ENCODE results near the gene RASGRF2.

Gene RASGRF2

GRCh38 chr5:80982093-80982492 lies 21.9 kb downstream of the RASGRF2 start:
- no peaks in the 10 kb centered on the region for H3K36me3 Mint-ChIP-seq (ENCODE audit: low read depth)
- no peak overlapping the region for H3K27ac Mint-ChIP-seq
- no peak for DNase-seq
- no peaks in the 10 kb centered on the region for H3K4me1 Mint-ChIP-seq
- no peaks in the 10 kb centered on the region for H3K9me3 Mint-ChIP-seq
- no peak overlapping the region for H3K4me3 Mint-ChIP-seq
- H3K27me3 Mint-ChIP-seq (ENCODE audit: low read depth, poor library complexity) = peaks cover 12% of the 10 kb centered on the region
- TF ChIP-seq CTCF (IDR thresholded peaks at IDR 0.05) = no peak

- Mint-ChIP-seq H3K4me3 (no peak overlapping the region), H3K36me3 (ENCODE audit: low read depth) (no peaks in the 10 kb centered on the region), H3K4me1 (no peaks in the 10 kb centered on the region), H3K9me3 (no peaks in the 10 kb centered on the region), H3K27me3 (ENCODE audit: low read depth, poor library complexity) (peaks cover 16% of the 10 kb centered on the region), H3K27ac (no peak overlapping the region)
- DNase-seq = no peak
- no peak for TF ChIP-seq CTCF (IDR thresholded peaks at IDR 0.05)
These were observed 25.6 kb downstream of the RASGRF2 start for GRCh38 chr5:80985600-80986228.

- no peak overlapping the region for H3K4me3 Mint-ChIP-seq
- H3K4me1 Mint-ChIP-seq = no peaks in the 10 kb centered on the region
- H3K27ac Mint-ChIP-seq = no peak overlapping the region
- no peaks in the 10 kb centered on the region for H3K9me3 Mint-ChIP-seq
- H3K36me3 Mint-ChIP-seq (ENCODE audit: low read depth) = no peaks in the 10 kb centered on the region
- H3K27me3 Mint-ChIP-seq (ENCODE audit: low read depth, poor library complexity) = peaks cover 13% of the 10 kb centered on the region
- TF ChIP-seq CTCF (IDR thresholded peaks at IDR 0.05) = no peak
- DNase-seq = no peak
These were observed 26.2 kb downstream of the RASGRF2 start for GRCh38 chr5:80986382-80986781.

GRCh38 chr5:80987078-80987766 lies 27.1 kb downstream of the RASGRF2 start:
- Mint-ChIP-seq H3K27me3 (ENCODE audit: low read depth, poor library complexity) (peaks cover 12% of the 10 kb centered on the region), H3K4me1 (no peaks in the 10 kb centered on the region), H3K9me3 (no peaks in the 10 kb centered on the region), H3K27ac (peak overlapping the region; percentile 66), H3K36me3 (ENCODE audit: low read depth) (no peaks in the 10 kb centered on the region), H3K4me3 (no peak overlapping the region)
- TF ChIP-seq CTCF (IDR thresholded peaks at IDR 0.05) = no peak
- DNase-seq = no peak

- no peaks in the 10 kb centered on the region for H3K4me1 Mint-ChIP-seq
- no peak overlapping the region for H3K27ac Mint-ChIP-seq
- no peaks in the 10 kb centered on the region for H3K36me3 Mint-ChIP-seq (ENCODE audit: low read depth)
- H3K27me3 Mint-ChIP-seq (ENCODE audit: low read depth, poor library complexity) = peaks cover 9% of the 10 kb centered on the region
- no peak overlapping the region for H3K4me3 Mint-ChIP-seq
- no peak for DNase-seq
- no peak for TF ChIP-seq CTCF (IDR thresholded peaks at IDR 0.05)
- no peaks in the 10 kb centered on the region for H3K9me3 Mint-ChIP-seq
These were observed 28.3 kb downstream of the RASGRF2 start for GRCh38 chr5:80988419-80988935.

All from nephron progenitor cell (in vitro differentiated cells).